NCI-H1694 treated with DMSO at 0.1 percent for 48 hours (cell line): ENCODE data around the gene PRR29.
"Not testable (repeated sequence)": the region's sequence is repeated elsewhere in the genome, so short reads cannot be mapped to it uniquely, and the experiment has no call there.

Experiments
- DNase-seq: peaks from one replicate; lab custom pipeline; 2025; lab: John Stamatoyannopoulos, UW

PRR29 gene

GRCh38 chr17:64015447-64015846 lies 17.3 kb downstream of the PRR29 start:
- DNase-seq, result no peak

GRCh38 chr17:64016231-64016784 lies 18.2 kb downstream of the PRR29 start:
- no peak for DNase-seq

- no peak for DNase-seq
These were observed 18.8 kb downstream of the PRR29 start for GRCh38 chr17:64016974-64017373.

GRCh38 chr17:64017381-64017980 lies 19.3 kb downstream of the PRR29 start:
- no peak for DNase-seq

DNA sequence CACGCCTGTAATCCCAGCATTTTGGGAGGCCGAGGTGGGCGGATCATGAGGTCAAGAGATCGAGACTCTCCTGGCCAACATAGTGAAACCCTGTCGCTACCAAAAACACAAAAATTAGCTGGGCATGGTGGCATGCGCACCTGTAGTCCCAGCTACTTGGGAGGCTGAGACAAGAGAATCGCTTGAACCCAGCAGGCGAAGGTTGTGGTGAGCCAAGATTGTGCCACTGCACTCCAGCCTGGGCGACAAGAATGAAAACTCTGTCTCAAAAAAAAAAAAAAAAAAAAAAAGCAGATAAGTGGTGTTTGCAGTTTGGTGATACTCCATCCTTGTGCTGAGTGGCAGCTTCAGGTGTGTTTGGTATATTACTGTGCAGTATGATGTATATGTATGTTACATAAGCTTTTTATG lies 21.4 kb downstream of the PRR29 start:
- not testable (repeated sequence) for DNase-seq

DNA sequence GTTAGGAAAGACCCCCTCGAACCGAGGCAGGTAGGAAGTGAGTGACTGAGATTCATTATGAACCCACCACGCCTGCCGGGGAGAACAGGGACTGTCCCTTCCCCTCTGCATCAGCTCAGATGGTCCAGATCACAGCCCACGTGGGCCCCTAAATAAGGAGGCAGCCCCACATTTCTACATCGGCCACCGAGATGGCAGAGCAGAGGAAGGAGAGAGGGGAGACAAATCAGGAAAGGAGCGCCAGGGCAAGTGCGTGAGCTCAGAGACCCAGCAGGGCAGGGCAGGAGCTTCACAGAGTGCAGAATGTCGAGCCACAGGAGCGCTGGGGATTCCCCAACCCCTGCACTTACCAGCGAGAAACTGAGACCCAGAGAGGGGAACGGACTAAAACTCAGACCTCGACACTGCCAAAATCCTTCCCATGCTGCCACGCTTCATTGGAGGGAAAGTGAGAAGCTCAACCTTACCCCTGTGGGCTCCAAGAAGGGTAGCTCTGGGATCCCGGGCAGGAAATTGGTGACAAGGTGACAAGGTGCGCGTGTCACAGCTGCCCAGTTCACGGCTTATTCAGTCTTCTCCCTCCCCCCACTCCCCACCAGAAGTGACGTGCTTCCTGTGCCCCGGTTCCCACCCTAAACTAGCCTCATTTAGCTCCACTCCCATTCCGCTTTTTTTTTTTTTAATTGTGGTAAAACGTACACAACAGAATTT lies 22.1 kb downstream of the PRR29 start, which contains the start of gene ICAM2:
ICAM2 (minus strand) TSS at position 578 of the 711 bp plus-strand sequence. CDS start 13,942 bp downstream, outside the sequence.
- DNase-seq, result no peak

DNA sequence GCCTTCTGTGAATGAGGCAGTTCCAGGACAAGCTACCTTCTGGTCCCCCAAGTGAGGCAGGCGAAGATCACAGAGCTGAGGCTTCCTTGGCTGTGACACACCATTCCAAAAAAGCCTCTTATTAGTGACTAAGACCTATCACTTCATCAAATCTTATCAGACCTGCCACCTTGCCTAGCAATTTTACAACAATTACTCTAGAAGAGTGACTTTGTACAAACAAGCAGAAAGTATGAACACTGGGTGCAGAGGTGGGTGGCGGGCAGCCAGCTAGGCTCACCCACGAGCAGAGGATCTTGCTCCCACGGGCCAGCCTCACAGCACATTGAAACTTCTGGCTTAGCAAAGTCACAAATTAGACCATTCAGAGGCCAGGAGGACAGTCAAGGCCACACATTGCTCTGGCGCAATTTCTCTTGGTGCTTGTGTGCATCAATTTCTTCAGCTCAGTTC lies 24.5 kb downstream of the PRR29 start:
- no peak for DNase-seq

GRCh38 chr17:64024215-64024654 lies 26.1 kb downstream of the PRR29 start:
- no peak for DNase-seq

GRCh38 chr17:64024781-64025731 lies 26.9 kb downstream of the PRR29 start:
- no peak for DNase-seq

DNA sequence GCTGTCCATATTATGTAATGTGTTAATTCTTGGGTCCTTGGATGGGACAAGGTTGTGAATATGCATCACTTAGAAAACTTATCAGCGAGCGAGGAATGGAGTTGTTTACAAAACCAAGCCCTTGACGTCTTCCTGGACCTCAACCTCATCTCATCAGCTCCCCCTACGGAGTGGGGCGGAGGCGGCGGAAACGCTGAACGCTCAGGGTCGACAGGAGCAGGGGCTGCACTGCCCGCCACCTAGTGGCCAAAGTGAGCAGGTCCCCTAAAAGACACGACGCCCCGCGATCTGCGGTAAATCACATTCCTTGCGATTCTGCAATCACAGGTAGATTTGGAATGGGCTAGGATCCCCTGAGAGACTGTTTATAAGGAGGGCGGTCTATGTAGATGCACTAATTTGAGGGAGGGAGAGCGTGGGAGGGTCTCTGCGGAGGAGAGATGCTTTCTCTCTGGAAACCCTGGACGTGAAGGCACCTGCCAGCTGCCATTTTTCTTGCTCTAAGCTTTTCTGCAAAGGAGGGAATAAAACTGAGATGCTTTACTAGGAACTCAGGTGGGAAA lies 27.7 kb downstream of the PRR29 start:
- peak; percentile 64 for DNase-seq

DNA sequence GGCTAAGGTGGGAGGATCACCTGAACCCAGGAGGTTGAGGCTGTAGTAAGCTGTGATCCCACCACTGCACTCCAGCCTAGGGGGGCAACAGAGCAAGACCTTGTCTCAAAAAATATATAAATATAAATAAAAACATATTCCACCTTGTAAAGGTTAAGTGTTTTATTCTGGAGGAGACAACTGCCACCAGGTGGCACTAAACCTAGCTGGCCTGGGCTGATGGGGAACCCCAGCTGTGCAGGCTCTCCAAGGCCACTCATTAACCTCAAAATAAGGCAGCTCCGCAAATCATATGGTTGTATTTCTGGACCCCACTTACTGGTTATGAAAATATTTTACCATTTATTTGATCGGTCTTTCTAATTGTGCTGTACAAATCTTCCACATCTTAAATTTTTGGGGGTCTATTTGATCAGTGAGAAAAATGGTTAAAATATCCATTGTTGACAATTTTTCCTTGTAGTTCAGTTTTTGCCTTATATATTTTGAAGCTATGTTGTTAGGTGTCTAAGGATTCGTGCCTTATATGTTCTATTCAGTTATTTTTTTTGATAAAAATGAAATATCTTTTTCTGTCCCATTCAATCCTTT lies 30.8 kb downstream of the PRR29 start:
- peak; percentile 61 for DNase-seq

- DNase-seq, result no peak
These were observed 33.9 kb downstream of the PRR29 start for GRCh38 chr17:64032081-64032480.

GRCh38 chr17:64036198-64036922 lies 38.2 kb downstream of the PRR29 start:
- no peak for DNase-seq

DNA sequence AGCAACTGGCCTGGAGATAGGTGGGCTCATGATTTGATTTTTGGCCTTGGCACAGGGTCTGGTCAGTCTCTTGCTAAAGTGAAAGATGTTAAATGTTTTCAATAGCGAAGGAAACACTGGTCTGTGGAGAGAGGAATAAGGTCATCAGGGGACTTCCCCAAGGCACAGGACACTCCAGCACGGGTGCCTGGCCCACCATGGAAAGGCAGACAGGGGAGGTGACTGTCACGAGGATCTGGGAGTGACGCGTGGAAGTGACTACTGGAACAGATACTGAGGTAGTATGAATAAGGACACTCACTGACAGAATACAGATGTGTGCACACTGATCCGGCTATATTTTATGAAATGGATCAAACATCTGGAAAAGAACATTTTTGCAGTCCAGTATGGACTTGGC lies 39.0 kb downstream of the PRR29 start:
- DNase-seq, result no peak

DNA sequence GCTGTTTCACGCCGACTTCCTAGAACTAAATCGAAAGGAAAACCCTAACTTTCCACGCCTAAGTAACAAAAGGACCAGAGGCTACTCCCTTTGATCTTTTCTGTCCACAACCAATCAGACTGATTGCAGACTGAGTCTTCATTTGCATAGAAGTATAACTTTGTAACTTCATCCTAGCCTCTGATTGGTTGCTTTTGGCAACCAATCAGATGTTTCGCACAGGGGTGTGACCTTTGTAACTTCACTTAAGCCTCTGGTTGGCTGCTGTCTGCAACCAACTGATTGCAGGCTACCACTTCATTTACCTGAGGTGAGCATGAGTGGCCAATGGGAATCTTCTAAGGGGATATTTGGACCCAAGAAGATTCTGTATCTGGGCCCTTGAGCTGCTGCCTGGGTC lies 39.7 kb downstream of the PRR29 start:
- no peak for DNase-seq

DNA sequence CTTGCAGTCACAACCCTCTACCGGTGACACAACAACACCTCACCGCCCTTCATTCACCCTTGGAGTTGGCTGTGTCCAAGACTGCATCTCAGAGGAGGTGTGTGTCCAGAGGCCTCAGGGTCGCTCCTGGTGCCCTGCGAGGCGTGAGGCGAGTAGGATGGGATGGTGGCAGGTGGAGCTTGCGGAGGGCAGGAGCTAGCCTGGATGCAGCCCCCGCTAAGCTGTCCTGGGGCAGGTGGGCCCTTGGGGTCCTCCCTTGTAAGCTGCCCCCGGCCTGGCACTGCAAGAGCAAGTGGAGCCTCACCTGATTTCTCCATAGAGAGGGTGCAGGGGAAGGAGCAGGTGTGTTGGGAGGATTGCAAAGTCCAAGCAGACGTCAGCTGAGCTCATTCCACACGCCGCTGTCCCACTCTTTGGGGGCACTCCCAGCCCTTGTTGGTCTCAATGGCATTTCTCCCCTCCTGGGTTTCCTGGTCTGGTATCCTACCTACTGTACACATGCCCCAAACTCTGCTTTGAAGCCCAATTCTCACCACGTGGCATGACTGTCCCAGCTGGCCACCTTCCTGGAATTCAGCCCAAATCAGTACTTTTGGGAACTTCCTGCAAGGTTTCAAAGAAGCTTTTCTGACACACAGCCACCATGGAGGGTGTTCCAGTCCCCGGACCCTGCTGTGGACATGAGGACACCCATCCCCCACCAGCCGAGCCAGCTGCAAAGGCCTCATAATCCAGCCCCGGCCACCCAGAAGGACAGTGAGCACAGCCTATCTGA lies 40.4 kb downstream of the PRR29 start:
- no peak for DNase-seq

GRCh38 chr17:64039106-64039400 lies 40.9 kb downstream of the PRR29 start:
- DNase-seq, result no peak

DNA sequence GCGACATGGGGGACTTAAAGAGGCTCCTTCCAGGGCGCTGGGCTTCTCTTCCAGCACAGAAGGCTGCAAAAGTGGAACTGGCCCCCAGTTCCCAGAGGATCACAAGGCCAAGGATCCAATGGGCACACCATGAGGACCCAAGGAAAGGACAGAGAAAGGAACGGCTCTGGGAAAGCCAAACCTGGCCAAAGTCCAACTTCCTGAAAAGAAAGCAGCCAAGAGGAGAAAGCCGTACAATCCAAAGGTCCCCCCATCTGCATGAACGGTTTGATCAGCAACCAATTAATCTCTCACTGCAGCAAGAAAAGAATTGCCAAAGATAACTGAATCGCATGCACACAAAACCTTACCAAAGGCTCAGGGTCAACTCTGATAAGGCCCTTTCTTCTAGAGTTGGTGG lies 42.1 kb downstream of the PRR29 start:
- DNase-seq, result no peak

- no peak for DNase-seq
These were observed 43.8 kb downstream of the PRR29 start for GRCh38 chr17:64041912-64042311.
